Measurements from ENCODE around the gene ACTR6.

The ACTR6 gene

GRCh38 chr12:100239589-100239988, 39.0 kb downstream of the ACTR6 start:
- Histone ChIP-seq H3K36me3 (no peaks in the 10 kb centered on the region), H3K4me3 (no peak overlapping the region), H3K27ac (no peak overlapping the region), H3K4me1 (peaks cover 0 to under 1% (median 0%) of the 10 kb centered on the region in 4 donors), H3K27me3 (no peaks in the 10 kb centered on the region), H3K9me3 (no peaks in the 10 kb centered on the region)
- TF ChIP-seq CTCF (IDR thresholded peaks at IDR 0.05), result no peak
- no peak for DNase-seq
- intact Hi-C loops (cut with DNase I; ENCODE audit: low total_unique reads), result loop anchor here (10.0 kb wide), 1 partner anchor 315 kb away; no protein-coding TSS in a partner anchor

- no peak for TF ChIP-seq CTCF (IDR thresholded peaks at IDR 0.05)
- H3K27me3 ChIP-seq, result no peaks in the 10 kb centered on the region
- no peak overlapping the region for H3K27ac ChIP-seq
- intact Hi-C loops (cut with DNase I; ENCODE audit: low total_unique reads), result no loop called here
- H3K4me1 ChIP-seq, result no peaks in the 10 kb centered on the region
- H3K4me3 ChIP-seq, result no peak overlapping the region
- no peaks in the 10 kb centered on the region for H3K36me3 ChIP-seq
- H3K9me3 ChIP-seq, result no peaks in the 10 kb centered on the region
- DNase-seq, result no peak
Observed at GRCh38 chr12:100243137-100243536, 42.5 kb downstream of the ACTR6 start.

- TF ChIP-seq CTCF (IDR thresholded peaks at IDR 0.05), result no peak
- Histone ChIP-seq H3K9me3 (no peaks in the 10 kb centered on the region), H3K36me3 (no peaks in the 10 kb centered on the region), H3K4me3 (no peak overlapping the region), H3K27ac (no peak overlapping the region), H3K4me1 (no peaks in the 10 kb centered on the region), H3K27me3 (no peaks in the 10 kb centered on the region)
- DNase-seq, result no peak
- intact Hi-C loops (cut with DNase I; ENCODE audit: low total_unique reads), result no loop called here
Observed at GRCh38 chr12:100247765-100248164, 47.1 kb downstream of the ACTR6 start.

GRCh38 chr12:100248886-100249285, 48.3 kb downstream of the ACTR6 start:
- Histone ChIP-seq H3K9me3 (no peaks in the 10 kb centered on the region), H3K4me1 (no peaks in the 10 kb centered on the region), H3K4me3 (no peak overlapping the region), H3K27me3 (no peaks in the 10 kb centered on the region), H3K27ac (no peak overlapping the region), H3K36me3 (no peaks in the 10 kb centered on the region)
- DNase-seq, result no peak
- intact Hi-C loops (cut with DNase I; ENCODE audit: low total_unique reads), result no loop called here
- TF ChIP-seq CTCF (IDR thresholded peaks at IDR 0.05), result no peak

GRCh38 chr12:100249941-100250340, 49.3 kb downstream of the ACTR6 start:
- Histone ChIP-seq H3K4me1 (no peaks in the 10 kb centered on the region), H3K27ac (no peak overlapping the region), H3K9me3 (no peaks in the 10 kb centered on the region), H3K36me3 (no peaks in the 10 kb centered on the region), H3K4me3 (no peak overlapping the region), H3K27me3 (no peaks in the 10 kb centered on the region)
- no peak for TF ChIP-seq CTCF (IDR thresholded peaks at IDR 0.05)
- no peak for DNase-seq
- intact Hi-C loops (cut with DNase I; ENCODE audit: low total_unique reads), result no loop called here

GRCh38 chr12:100251917-100252316, 51.3 kb downstream of the ACTR6 start:
- Histone ChIP-seq H3K36me3 (no peaks in the 10 kb centered on the region), H3K27me3 (no peaks in the 10 kb centered on the region), H3K9me3 (no peaks in the 10 kb centered on the region), H3K27ac (no peak overlapping the region), H3K4me3 (no peak overlapping the region), H3K4me1 (no peaks in the 10 kb centered on the region)
- intact Hi-C loops (cut with DNase I; ENCODE audit: low total_unique reads), result no loop called here
- no peak for TF ChIP-seq CTCF (IDR thresholded peaks at IDR 0.05)
- DNase-seq, result no peak

Data from tibial artery (tissue), 4 donors.